Uterine smooth muscle cell (primary cell): ENCODE results near the gene CABP4. TPM values are rescaled to one million over a fixed set of nuclear protein-coding genes. Genes with fewer than 3 reads are reported as not detected.

Source experiments
- total RNA-seq: library from RNA; depleted of rRNA; stranded (reverse); fragments of >200 nt; gene quantifications from 2 replicates; pipeline ENCODE4 v1.2.3, GENCODE V29; 2014

CABP4 gene
- not detected in 2 replicates for total RNA-seq

DNA sequence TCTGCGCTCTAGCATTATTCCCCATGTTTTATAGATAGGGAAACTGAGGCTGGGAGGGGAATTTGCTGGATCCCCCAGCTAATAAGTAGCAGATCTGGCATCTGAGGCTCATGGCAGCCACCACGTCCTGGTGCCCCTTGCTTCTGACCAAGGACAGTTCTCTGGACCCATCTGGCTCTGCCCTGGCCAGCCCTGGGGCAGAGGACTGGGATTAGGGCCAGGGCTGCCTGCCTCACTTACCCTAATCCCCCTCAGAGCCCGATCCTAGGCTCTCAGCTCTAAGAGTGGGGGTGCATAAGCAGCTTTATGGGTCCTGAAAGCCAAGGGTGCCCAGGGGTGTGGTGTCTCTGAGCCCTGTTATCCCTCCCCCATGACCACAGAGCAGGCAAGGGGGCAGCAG is at the start of gene CABP4:
Gene CABP4, plus strand, starts transcription at position 301 of the 400 bp plus-strand sequence. Its CDS starts 70 bp downstream, at position 371.

GRCh38 chr11:67415501-67416304 is 39.5 kb upstream of the CABP4 start, which contains the start of gene CARNS1:
Gene CARNS1 (plus strand): TSS chr11:67415678. CDS start chr11:67416200, 522 bp downstream.

GRCh38 chr11:67428052-67429001 is 26.8 kb upstream of the CABP4 start, which contains the start of gene RPS6KB2:
Gene RPS6KB2 (plus strand): TSS chr11:67428494. CDS start chr11:67428546, 52 bp downstream.

DNA sequence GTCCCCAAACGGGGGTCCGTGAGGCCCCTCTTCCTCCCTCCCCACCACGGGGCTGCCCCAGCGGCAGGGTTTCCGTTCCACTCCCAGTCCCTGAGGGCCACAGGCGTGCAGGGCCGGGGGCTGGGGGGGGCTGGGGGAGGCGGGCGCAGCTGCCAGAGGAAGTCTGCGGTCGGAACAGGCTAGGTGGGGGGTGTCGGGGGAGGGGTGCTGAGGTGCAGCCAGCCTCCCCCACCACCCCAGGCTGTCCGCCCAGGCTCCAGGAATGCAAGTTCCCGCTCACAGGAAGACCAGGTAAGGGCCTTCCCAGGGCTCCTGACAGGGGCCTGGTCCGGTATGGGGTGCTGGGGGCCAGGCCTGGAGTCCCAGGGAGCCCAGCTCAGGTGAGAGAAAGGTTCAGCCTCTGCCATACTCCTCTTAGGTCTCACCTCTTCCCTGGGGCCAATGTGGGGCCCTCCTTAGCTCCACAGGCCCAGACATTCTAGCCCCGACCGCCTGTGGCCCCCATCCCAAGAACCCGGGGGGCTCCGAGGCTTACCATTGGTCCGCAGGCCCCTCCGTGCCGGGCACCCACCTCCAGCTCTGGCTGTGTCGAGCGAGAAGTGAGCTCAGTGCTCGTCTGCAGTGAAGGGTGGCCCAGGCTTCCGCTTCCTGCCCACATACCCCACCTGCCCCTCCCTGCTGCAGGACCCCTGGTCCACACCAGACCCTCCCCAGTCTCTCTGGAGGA is 17.9 kb upstream of the CABP4 start, which contains the start of gene PTPRCAP:
Gene PTPRCAP, minus strand, starts transcription at position 601 of the 727 bp plus-strand sequence. Its CDS starts 63 bp downstream, at position 538.

DNA sequence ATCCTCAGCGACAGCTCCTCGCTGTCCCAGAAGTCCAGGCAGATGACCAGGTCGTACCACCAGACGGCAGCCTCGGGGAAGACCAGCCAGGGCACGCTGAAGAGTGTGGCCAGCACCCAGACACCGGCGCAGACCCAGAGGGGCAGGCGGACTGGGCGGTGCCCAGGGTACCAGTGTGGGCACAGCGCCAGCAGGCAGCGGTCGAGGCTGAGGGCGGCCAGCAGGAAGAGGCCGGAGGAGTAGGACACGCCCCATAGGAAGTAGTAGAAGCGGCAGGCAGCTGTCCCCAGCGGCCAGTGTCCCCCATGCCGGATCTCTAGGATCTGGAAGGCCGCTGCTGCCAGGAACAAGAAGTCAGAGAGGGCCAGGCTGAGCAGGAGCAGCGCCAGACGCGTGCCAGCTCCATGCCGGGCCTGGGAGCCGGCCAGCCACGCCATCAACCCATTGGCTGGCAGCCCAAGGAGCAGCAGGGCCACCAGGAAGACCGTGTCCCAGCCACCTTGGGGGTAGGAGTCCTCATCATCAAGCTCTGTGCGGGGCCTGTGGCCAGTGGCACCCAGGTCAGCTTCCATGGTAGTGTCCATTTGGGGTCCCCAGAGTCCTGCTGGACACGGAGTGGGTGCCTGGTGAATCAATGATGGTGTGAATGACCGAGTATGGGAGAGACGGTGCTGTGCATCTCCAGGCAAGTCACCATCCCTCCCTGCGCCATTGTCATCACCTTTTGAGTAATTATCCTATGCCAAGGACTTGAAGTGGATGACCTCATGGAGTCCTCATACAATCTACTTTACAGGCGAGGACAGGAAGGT is 2.8 kb upstream of the CABP4 start, which contains the start of gene GPR152:
Gene GPR152, minus strand, starts transcription at position 589 of the 812 bp plus-strand sequence. Its CDS starts 5 bp downstream, at position 584.

GRCh38 chr11:67468759-67469507 is 13.8 kb downstream of the CABP4 start, which contains the start of gene TMEM134:
Gene TMEM134 (minus strand): TSS chr11:67469251. CDS start chr11:67469192, 59 bp downstream.

GRCh38 chr11:67482827-67483798 is 28.0 kb downstream of the CABP4 start, which contains the start of gene AIP:
Gene AIP (plus strand): TSS chr11:67483026. CDS start chr11:67483159, 133 bp downstream.

GRCh38 chr11:67504950-67505581 is 49.9 kb downstream of the CABP4 start, which contains the start of gene PITPNM1:
Gene PITPNM1 (minus strand): TSS chr11:67505363. CDS start chr11:67504180, 1,183 bp downstream.

DNA sequence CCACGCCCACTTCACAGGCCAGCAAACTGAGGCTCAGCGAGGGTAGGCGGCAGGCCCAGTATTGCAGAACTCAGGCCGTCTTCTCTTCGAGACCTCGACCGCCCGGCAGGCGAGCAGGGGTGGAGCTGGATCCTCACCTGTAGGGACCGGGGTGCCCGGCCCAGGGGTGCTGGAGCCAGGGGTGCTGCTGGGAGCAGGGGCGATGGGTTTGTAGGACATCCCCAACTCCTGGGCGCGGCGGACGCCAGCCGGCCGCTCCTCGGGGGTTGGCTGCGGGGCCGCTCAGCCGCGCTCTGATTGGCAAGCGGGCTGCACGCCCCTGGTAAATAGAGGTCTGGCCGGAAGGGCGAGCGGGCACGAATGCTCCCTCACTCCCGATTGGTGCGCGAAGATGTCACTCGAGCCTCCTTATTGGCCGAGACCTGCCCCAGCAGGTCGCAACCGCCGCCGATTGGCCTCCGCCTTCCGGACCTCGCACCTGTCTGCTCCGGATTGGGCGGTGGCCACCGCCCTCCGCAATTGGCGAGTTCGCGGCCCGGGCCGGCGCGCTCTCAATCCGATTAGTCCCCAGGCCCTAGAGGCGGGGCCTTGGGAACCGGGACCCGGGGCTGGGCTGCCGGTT is 52.8 kb downstream of the CABP4 start, which contains the start of gene CDK2AP2:
Gene CDK2AP2, minus strand, starts transcription at position 299 of the 622 bp plus-strand sequence. Its CDS starts 80 bp downstream, at position 219.

Other genes starting within 250 kb of the CABP4 start
- gene GRK2, start 188.9 kb upstream of the CABP4 start, total RNA-seq, result 34.7 and 37.3 TPM in 2 replicates
- 30.0 and 34.2 TPM in 2 replicates for gene ANKRD13D, start 166.1 kb upstream of the CABP4 start, total RNA-seq
- gene SSH3, start 151.8 kb upstream of the CABP4 start, total RNA-seq, result 14.3 and 15.6 TPM in 2 replicates
- gene POLD4, start 101.8 kb upstream of the CABP4 start, total RNA-seq, result 31.8 and 50.0 TPM in 2 replicates
- 2.8 and 3.9 TPM in 2 replicates for gene CLCF1, start 81.8 kb upstream of the CABP4 start, total RNA-seq
- 7.3 and 7.6 TPM in 2 replicates for gene RAD9A, start 63.4 kb upstream of the CABP4 start, total RNA-seq
- gene PPP1CA, start 53.5 kb upstream of the CABP4 start, total RNA-seq, result 159 and 215 TPM in 2 replicates
- gene TBC1D10C, start 51.3 kb upstream of the CABP4 start, total RNA-seq, result not detected in 2 replicates
- gene CARNS1, start 39.7 kb upstream of the CABP4 start, total RNA-seq, result under 0.01 and 0.12 TPM in 2 replicates
- 37.1 and 68.3 TPM in 2 replicates for gene RPS6KB2, start 26.9 kb upstream of the CABP4 start, total RNA-seq
- 0.44 and 0.62 TPM in 2 replicates for gene PTPRCAP, start 17.7 kb upstream of the CABP4 start, total RNA-seq
- gene CORO1B, start 11.9 kb upstream of the CABP4 start, total RNA-seq, result 110 and 138 TPM in 2 replicates
- gene GPR152, start 2.6 kb upstream of the CABP4 start, total RNA-seq, result not detected in 2 replicates
- 28.4 and 30.1 TPM in 2 replicates for gene TMEM134, start 13.9 kb downstream of the CABP4 start, total RNA-seq
- gene AIP, start 27.7 kb downstream of the CABP4 start, total RNA-seq, result 63.2 and 102 TPM in 2 replicates
- 12.1 and 16.5 TPM in 2 replicates for gene PITPNM1, start 50.0 kb downstream of the CABP4 start, total RNA-seq
- 14.7 and 30.4 TPM in 2 replicates for gene CDK2AP2, start 52.8 kb downstream of the CABP4 start, total RNA-seq
- not detected in 2 replicates for gene CABP2, start 68.1 kb downstream of the CABP4 start, total RNA-seq
- 596 and 840 TPM in 2 replicates for gene GSTP1, start 128.5 kb downstream of the CABP4 start, total RNA-seq
- 168 and 191 TPM in 2 replicates for gene NDUFV1, start 151.6 kb downstream of the CABP4 start, total RNA-seq
- gene NUDT8, start 174.6 kb downstream of the CABP4 start, total RNA-seq, result 7.5 and 8.7 TPM in 2 replicates
- not detected in 2 replicates for gene TBX10, start 184.4 kb downstream of the CABP4 start, total RNA-seq
- not detected in 2 replicates for gene ACY3, start 195.4 kb downstream of the CABP4 start, total RNA-seq
- not detected in 2 replicates for gene ALDH3B2, start 219.3 kb downstream of the CABP4 start, total RNA-seq